CD4-positive, alpha-beta T cell (primary cell): ENCODE results near the gene C7orf57. TPM values are rescaled to one million over a fixed set of nuclear protein-coding genes. Genes with fewer than 3 reads are reported as not detected.

Experiments used
- ATAC-seq: fragments of 200-7000 bp; cut with Tn5 transposase; one replicate; pipeline ENCODE4 v1.10.0; 2022; ENCODE audit warnings: mild to moderate bottlenecking; ENCODE audit not compliant: poor library complexity
- CTCF ChIA-PET: fragments of 350-600 bp; sonication (Branson Sonifier 250); formaldehyde crosslinking; loops from one replicate; lab custom pipeline; 2021; ENCODE audit warnings: antibody characterized with exemption, inconsistent platforms; lab: Charles Lee
- POLR2A ChIA-PET: fragments of 350-600 bp; sonication (Branson Sonifier 250); formaldehyde crosslinking; loops from one replicate; lab custom pipeline; 2021; ENCODE audit warnings: antibody characterized with exemption, inconsistent platforms; lab: Charles Lee
- DNase-seq, 14 experiments: peaks; one replicate each; pipeline ENCODE4 v3.0.0-alpha.2; 2013 to 2020; ENCODE audit warnings: mixed read lengths in 2 of 14
- H3K27ac ChIP-seq, 2 donors: one replicate each; pipeline versions ENCODE4 v1.5.1 to v1.7.0; 2013; ENCODE audit warnings: low read length in 2 of 2, low read depth in 1 of 2, mild to moderate bottlenecking in 1 of 2
- H3K27me3 ChIP-seq, 2 experiments: 1 replicate in 1 of 2; 2 replicates in 1 of 2; pipeline versions ENCODE4 v1.6.1 to v1.7.0; 2013; ENCODE audit warnings: low read length in 2 of 2, control low read depth in 1 of 2, mild to moderate bottlenecking in 1 of 2, moderate library complexity in 1 of 2; ENCODE audit not compliant: insufficient read depth in 2 of 2, control insufficient read depth in 1 of 2
- H3K36me3 ChIP-seq: one replicate; pipeline ENCODE4 v1.6.1; 2013; ENCODE audit warnings: low read length, control low read depth; ENCODE audit not compliant: insufficient read depth
- H3K4me1 ChIP-seq: one replicate; pipeline ENCODE4 v1.6.1; 2013; ENCODE audit warnings: low read length, control low read depth; ENCODE audit not compliant: insufficient read depth
- H3K4me3 ChIP-seq: one replicate; pipeline ENCODE4 v1.5.1; 2013; ENCODE audit warnings: mild to moderate bottlenecking, low read length, moderate library complexity
- H3K9me3 ChIP-seq, 2 experiments: 1 replicate in 1 of 2; 2 replicates in 1 of 2; pipeline versions ENCODE4 v1.6.1 to v1.7.0; 2013; ENCODE audit warnings: low read length in 2 of 2, mild to moderate bottlenecking in 2 of 2, control low read depth in 1 of 2, moderate library complexity in 1 of 2; ENCODE audit not compliant: control insufficient read depth in 1 of 2, insufficient read depth in 1 of 2
- H3K27ac Mint-ChIP-seq: one replicate; pipeline ENCODE4 v1.8.0; 2020; ENCODE audit warnings: mixed read lengths
- H3K27me3 Mint-ChIP-seq: one replicate; pipeline ENCODE4 v1.8.0; 2021; ENCODE audit warnings: mixed read lengths
- H3K36me3 Mint-ChIP-seq: one replicate; pipeline ENCODE4 v1.8.0; 2021; ENCODE audit warnings: low read depth, mixed read lengths
- H3K4me1 Mint-ChIP-seq: one replicate; pipeline ENCODE4 v1.8.0; 2021; ENCODE audit warnings: low read depth, mixed read lengths
- H3K4me3 Mint-ChIP-seq: one replicate; pipeline ENCODE4 v1.8.0; 2020; ENCODE audit warnings: mild to moderate bottlenecking, mixed read lengths
- H3K9me3 Mint-ChIP-seq: one replicate; pipeline ENCODE4 v1.8.0; 2020; ENCODE audit warnings: mixed read lengths
- intact Hi-C, 2 experiments: fragments of 100-400 bp; cut with DNase I in 1 of 2; cut with micrococcal nuclease in 1 of 2; formaldehyde crosslinking; loops; one replicate each; pipeline versions ENCODE4 v1.15.1 to v1.9.0; 2023 to 2025; cut with DNase I, micrococcal nuclease
- total RNA-seq, 174 experiments: library from RNA in 2 of 174; stranded (reverse) in 2 of 174; gene quantifications; one replicate each; pipeline ENCODE4 v1.2.3 and lab custom pipeline; 2021 to 2026
- TF ChIP-seq, protein P1 (sequence below): fragments of 200-600 bp; IDR thresholded peaks from one replicate; pipeline ENCODE4 v1.8.0; 2022; ENCODE audit warnings: antibody characterized with exemption, mild to moderate bottlenecking

The C7orf57 gene
- total RNA-seq, 2 experiments from 2014 or later, result 0.56 TPM; not detected in 1

DNA sequence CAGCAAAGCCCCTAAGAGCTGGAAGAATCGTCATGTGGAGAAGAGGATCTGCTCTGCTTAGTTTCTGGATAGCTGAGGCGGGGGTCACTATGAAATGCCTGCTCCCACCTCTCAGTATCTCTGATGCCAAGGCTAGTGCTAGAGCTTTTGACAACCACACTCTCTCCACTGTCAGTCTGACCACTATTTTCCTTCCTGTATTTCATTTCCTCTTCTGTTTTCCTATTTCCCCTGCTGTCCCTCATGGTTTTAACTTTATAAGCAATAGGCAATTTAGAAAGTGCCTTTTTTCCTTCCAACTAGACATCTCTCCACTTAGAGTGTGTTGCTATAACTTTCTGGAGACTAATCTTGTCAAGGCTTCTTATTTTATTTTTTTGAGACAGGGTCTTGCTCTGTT is 23.6 kb downstream of the C7orf57 start:
- Histone ChIP-seq H3K36me3 (no peaks in the 10 kb centered on the region), H3K27me3 (no peaks in the 10 kb centered on the region), H3K9me3 (peaks cover 0 to 4% of the 10 kb centered on the region in 2 experiments), H3K4me1 (no peaks in the 10 kb centered on the region), H3K27ac (no peak overlapping the region), H3K4me3 (no peak overlapping the region)
- ChIA-PET CTCF (no interaction called here), POLR2A (no interaction called here)
- TF ChIP-seq, protein P1, sequence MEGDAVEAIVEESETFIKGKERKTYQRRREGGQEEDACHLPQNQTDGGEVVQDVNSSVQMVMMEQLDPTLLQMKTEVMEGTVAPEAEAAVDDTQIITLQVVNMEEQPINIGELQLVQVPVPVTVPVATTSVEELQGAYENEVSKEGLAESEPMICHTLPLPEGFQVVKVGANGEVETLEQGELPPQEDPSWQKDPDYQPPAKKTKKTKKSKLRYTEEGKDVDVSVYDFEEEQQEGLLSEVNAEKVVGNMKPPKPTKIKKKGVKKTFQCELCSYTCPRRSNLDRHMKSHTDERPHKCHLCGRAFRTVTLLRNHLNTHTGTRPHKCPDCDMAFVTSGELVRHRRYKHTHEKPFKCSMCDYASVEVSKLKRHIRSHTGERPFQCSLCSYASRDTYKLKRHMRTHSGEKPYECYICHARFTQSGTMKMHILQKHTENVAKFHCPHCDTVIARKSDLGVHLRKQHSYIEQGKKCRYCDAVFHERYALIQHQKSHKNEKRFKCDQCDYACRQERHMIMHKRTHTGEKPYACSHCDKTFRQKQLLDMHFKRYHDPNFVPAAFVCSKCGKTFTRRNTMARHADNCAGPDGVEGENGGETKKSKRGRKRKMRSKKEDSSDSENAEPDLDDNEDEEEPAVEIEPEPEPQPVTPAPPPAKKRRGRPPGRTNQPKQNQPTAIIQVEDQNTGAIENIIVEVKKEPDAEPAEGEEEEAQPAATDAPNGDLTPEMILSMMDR, result no peak
- ATAC-seq (no peak), DNase-seq (no peak)
- intact Hi-C loops, result no loop called here
- Mint-ChIP-seq H3K27ac (no peak overlapping the region), H3K4me1 (no peaks in the 10 kb centered on the region), H3K36me3 (peaks cover 2% of the 10 kb centered on the region), H3K4me3 (no peak overlapping the region), H3K27me3 (peaks cover 5% of the 10 kb centered on the region), H3K9me3 (peaks cover 6% of the 10 kb centered on the region)

DNA sequence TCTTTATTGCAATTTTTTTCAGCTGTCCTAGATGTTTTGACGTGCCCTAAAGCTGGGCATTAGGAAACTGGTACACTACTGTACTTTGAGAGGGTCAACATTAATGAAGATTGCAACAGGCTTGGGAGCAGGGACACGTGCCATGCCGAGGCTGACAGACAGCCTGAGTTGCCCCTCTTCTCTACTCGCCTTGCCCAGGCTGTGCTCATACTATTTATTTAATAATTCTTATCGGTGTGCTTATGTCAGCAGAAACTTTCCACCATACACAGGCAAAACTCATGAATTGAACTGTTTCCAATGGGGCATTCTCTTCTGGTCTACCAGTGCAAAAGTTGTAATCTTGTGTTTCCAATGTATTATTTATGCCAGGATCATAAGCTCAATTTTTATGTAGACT is 24.4 kb downstream of the C7orf57 start:
- H3K9me3 ChIP-seq, result peaks cover 0 to 4% of the 10 kb centered on the region in 2 experiments
- H3K4me3 Mint-ChIP-seq, result no peak overlapping the region
- no peak overlapping the region for H3K27ac Mint-ChIP-seq
- ATAC-seq, result no peak
- H3K27me3 Mint-ChIP-seq, result peaks cover 5% of the 10 kb centered on the region
- H3K9me3 Mint-ChIP-seq, result peaks cover 9% of the 10 kb centered on the region
- H3K27ac ChIP-seq, result no peak overlapping the region
- POLR2A ChIA-PET, result interaction anchor here (0.6 kb wide), 1 partner anchor 28 kb away, joined by 4 read pairs; no protein-coding TSS in a partner anchor
- no peaks in the 10 kb centered on the region for H3K27me3 ChIP-seq
- H3K36me3 ChIP-seq, result no peaks in the 10 kb centered on the region
- H3K4me3 ChIP-seq, result no peak overlapping the region
- no peaks in the 10 kb centered on the region for H3K4me1 Mint-ChIP-seq
- no peak for DNase-seq
- CTCF ChIA-PET, result no interaction called here
- TF ChIP-seq, protein P1, result no peak
- no peaks in the 10 kb centered on the region for H3K4me1 ChIP-seq
- H3K36me3 Mint-ChIP-seq, result peaks cover 7% of the 10 kb centered on the region
- intact Hi-C loops, result no loop called here

DNA sequence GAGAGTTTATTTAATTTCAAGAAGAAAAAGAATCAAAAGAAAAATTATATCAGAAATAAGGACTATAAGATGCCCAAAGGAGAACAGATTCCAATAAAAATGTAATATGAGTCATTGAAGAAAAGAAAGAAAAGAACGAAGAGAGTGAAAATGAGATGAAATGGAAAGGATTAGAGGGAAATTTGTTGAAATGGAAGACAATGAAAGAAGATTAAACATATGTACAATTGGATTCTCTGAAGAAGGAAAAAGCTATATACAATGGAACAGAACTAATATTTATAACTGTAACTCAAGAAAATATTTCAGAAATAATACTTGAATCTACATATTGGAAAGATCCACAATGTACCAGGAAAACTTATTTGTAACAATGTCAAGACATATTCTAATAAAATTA is 28.6 kb downstream of the C7orf57 start:
- H3K9me3 Mint-ChIP-seq, result peaks cover 5% of the 10 kb centered on the region
- DNase-seq (no peak), ATAC-seq (no peak)
- H3K4me3 ChIP-seq, result no peak overlapping the region
- H3K27me3 ChIP-seq, result no peaks in the 10 kb centered on the region
- POLR2A ChIA-PET, result no interaction called here
- H3K27ac ChIP-seq, result no peak overlapping the region
- peaks cover 5% of the 10 kb centered on the region for H3K27me3 Mint-ChIP-seq
- TF ChIP-seq, protein P1, result no peak
- H3K27ac Mint-ChIP-seq, result no peak overlapping the region
- intact Hi-C loops, result no loop called here
- H3K9me3 ChIP-seq, result no peaks in the 10 kb centered on the region
- no peaks in the 10 kb centered on the region for H3K4me1 ChIP-seq
- H3K4me1 Mint-ChIP-seq, result no peaks in the 10 kb centered on the region
- H3K36me3 Mint-ChIP-seq, result peaks cover 7% of the 10 kb centered on the region
- no peak overlapping the region for H3K4me3 Mint-ChIP-seq
- no peaks in the 10 kb centered on the region for H3K36me3 ChIP-seq
- CTCF ChIA-PET, result no interaction called here
